ENCODE measurements around the gene ACTL9.

ACTL9 gene

DNA sequence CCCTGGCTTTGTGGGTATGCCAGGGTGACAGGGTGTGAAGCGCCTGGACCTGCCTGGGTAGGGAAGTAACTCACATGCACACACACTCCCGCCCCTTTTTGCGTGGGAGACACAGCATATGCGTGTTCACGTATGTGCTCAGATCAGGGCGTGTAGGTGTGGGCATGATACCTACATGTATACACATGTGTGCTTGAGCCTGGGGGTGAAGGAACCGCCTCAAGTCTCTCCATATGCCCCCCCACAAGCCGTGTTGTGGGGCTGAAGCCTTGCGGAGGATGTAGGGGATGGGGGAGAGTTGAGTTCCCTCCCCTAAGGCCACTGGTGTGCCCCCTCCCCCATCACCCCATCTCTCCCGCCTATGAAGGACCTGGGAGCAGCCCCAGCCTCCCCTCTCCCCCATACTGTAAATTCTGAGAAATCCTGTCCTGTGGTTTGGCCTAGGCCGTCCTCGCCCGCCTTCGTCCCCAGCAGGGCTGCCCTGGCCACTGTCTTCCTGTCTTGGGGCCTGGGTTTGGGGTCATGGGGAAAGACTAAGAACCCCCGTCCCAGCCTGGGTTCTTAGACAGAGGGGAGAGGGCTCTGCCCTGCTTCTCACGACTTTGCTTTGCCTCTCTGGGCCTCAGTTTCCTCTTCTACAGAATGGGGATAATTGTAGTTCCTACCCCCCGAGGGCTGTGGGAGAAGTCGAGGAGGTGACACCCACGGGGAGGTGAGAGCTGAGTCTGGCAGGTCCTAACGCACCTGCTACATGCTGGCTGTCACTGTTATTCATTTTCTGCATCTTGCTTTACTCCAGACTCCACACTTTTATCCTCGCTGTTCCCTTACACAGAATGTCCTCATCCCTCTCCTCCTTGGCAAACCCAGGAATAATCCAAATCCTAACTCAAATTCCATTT, 14.3 kb downstream of the ACTL9 start:
- 78% methylated on average over 19 of the region's 21 CpGs for WGBS
- Histone ChIP-seq H3K4me3 (ENCODE audit: low read length) (no peak overlapping the region), H3K4me1 (ENCODE audit: insufficient read depth, low read length) (no peaks in the 10 kb centered on the region), H3K9ac (ENCODE audit: low read depth, low read length) (no peak overlapping the region), H3K36me3 (ENCODE audit: insufficient read depth, low read length) (no peaks in the 10 kb centered on the region), H3K27ac (ENCODE audit: low read depth, low read length) (no peak overlapping the region), H3K9me3 (ENCODE audit: insufficient read depth, low read depth, low read length) (peaks cover 16% of the 10 kb centered on the region), H3K27me3 (ENCODE audit: insufficient read depth, low read length) (no peaks in the 10 kb centered on the region)

GRCh38 chr19:8682931-8683330, 15.7 kb downstream of the ACTL9 start:
- Histone ChIP-seq H3K4me3 (ENCODE audit: low read length) (no peak overlapping the region), H3K27ac (ENCODE audit: low read depth, low read length) (no peak overlapping the region), H3K27me3 (ENCODE audit: insufficient read depth, low read length) (no peaks in the 10 kb centered on the region), H3K4me1 (ENCODE audit: insufficient read depth, low read length) (no peaks in the 10 kb centered on the region), H3K36me3 (ENCODE audit: insufficient read depth, low read length) (no peaks in the 10 kb centered on the region), H3K9ac (ENCODE audit: low read depth, low read length) (no peak overlapping the region), H3K9me3 (ENCODE audit: insufficient read depth, low read depth, low read length) (peaks cover 13% of the 10 kb centered on the region)
- 76% methylated on average over 1 of the region's 1 CpG for WGBS

DNA sequence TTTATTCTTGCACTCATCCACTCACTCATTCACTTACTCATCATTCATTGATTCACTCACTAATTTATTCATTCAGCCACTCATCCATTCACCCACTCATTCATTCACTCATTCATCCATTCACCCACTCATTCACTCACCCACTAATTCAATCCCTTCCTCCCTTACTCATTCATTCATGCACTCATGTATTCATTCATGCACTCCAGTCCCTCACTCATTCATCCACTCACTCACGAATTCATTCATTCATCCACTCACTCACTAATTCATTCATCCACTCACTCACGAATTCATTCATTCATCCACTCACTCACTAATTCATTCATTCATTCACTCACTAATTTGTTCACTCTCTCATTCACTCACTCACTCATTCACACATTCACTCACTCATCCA, 16.1 kb downstream of the ACTL9 start:
- 52% methylated on average over 2 of the region's 2 CpGs for WGBS
- Histone ChIP-seq H3K4me3 (ENCODE audit: low read length) (no peak overlapping the region), H3K27ac (ENCODE audit: low read depth, low read length) (no peak overlapping the region), H3K27me3 (ENCODE audit: insufficient read depth, low read length) (no peaks in the 10 kb centered on the region), H3K9ac (ENCODE audit: low read depth, low read length) (no peak overlapping the region), H3K9me3 (ENCODE audit: insufficient read depth, low read depth, low read length) (peaks cover 16% of the 10 kb centered on the region), H3K4me1 (ENCODE audit: insufficient read depth, low read length) (no peaks in the 10 kb centered on the region), H3K36me3 (ENCODE audit: insufficient read depth, low read length) (no peaks in the 10 kb centered on the region)

DNA sequence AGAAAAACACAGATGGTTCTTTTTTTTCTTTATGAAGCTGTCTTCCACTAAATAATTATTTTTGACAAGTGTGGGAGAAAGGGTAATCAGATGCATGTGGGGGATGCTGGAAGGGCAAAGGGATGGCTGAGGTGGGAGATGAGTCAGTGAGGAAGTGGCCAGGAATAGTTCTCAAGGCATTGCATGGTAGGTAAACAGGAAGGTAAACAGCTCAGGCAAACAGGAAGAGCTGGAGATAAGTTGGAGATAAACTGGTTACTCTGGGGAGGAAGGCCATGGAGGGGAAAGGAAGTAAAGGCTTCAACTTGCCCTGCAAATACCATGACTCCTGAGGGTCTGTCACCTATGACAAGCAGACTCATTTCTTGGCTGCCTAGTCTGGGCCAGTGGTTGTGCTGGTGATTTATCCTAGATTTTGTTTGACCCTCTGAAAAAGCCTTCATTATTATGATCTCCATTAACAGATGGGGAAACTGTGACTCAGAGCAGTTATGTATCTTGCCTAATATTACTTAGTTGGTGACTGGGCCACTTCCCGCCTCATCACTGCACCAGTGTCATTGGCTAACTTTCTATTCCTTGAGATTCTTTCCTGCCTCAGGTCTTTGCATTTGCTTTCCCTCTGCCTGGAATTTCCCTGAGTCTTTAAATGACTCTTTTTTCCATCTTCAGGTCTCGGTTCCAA, 17.1 kb downstream of the ACTL9 start:
- Histone ChIP-seq H3K4me1 (ENCODE audit: insufficient read depth, low read length) (no peaks in the 10 kb centered on the region), H3K27me3 (ENCODE audit: insufficient read depth, low read length) (no peaks in the 10 kb centered on the region), H3K9me3 (ENCODE audit: insufficient read depth, low read depth, low read length) (peaks cover 25% of the 10 kb centered on the region), H3K27ac (ENCODE audit: low read depth, low read length) (no peak overlapping the region), H3K36me3 (ENCODE audit: insufficient read depth, low read length) (no peaks in the 10 kb centered on the region), H3K9ac (ENCODE audit: low read depth, low read length) (no peak overlapping the region), H3K4me3 (ENCODE audit: low read length) (no peak overlapping the region)
- 75% methylated on average over 2 of the region's 2 CpGs for WGBS

- 76% methylated on average over 4 of the region's 5 CpGs for WGBS
- peaks cover 28% of the 10 kb centered on the region for H3K9me3 ChIP-seq (ENCODE audit: insufficient read depth, low read depth, low read length)
- H3K27ac ChIP-seq (ENCODE audit: low read depth, low read length) = no peak overlapping the region
Observed at GRCh38 chr19:8680676-8681344, 17.8 kb downstream of the ACTL9 start.

DNA sequence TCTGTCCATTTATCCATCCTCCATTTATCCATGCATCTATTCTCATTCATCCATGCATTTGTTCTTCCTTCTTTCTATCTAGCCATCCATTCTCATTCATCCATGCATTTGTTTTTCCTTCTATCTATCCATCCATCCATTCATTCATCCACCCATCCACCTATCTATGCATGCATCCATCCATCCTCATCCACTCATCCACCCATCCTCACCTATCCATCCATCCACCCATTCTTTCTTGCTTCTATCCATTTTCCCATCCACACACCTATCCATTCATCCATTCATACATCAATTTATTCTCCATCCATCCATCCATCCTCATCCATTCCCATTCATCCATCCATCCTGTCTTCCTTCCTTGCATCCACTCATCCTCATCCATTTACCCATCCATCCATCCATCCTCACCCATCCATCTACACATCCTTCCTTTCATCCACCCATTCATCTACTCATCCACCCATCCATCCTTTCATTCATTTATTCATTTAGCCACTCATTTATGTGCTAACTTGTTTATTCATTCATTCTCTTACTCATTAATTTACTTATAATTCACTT, 20.3 kb downstream of the ACTL9 start:
- Histone ChIP-seq H3K9ac (ENCODE audit: low read depth, low read length) (no peak overlapping the region), H3K36me3 (ENCODE audit: insufficient read depth, low read length) (no peaks in the 10 kb centered on the region), H3K27me3 (ENCODE audit: insufficient read depth, low read length) (no peaks in the 10 kb centered on the region), H3K27ac (ENCODE audit: low read depth, low read length) (no peak overlapping the region), H3K4me1 (ENCODE audit: insufficient read depth, low read length) (no peaks in the 10 kb centered on the region), H3K9me3 (ENCODE audit: insufficient read depth, low read depth, low read length) (peaks cover 29% of the 10 kb centered on the region), H3K4me3 (ENCODE audit: low read length) (no peak overlapping the region)

More at GRCh38 chr19:8680676-8681344, 17.8 kb downstream of the ACTL9 start:
- H3K4me3 ChIP-seq (ENCODE audit: low read length) = no peak overlapping the region
- no peaks in the 10 kb centered on the region for H3K4me1 ChIP-seq (ENCODE audit: insufficient read depth, low read length)
- no peaks in the 10 kb centered on the region for H3K27me3 ChIP-seq (ENCODE audit: insufficient read depth, low read length)
- H3K9ac ChIP-seq (ENCODE audit: low read depth, low read length) = no peak overlapping the region
- H3K36me3 ChIP-seq (ENCODE audit: insufficient read depth, low read length) = no peaks in the 10 kb centered on the region

DNA sequence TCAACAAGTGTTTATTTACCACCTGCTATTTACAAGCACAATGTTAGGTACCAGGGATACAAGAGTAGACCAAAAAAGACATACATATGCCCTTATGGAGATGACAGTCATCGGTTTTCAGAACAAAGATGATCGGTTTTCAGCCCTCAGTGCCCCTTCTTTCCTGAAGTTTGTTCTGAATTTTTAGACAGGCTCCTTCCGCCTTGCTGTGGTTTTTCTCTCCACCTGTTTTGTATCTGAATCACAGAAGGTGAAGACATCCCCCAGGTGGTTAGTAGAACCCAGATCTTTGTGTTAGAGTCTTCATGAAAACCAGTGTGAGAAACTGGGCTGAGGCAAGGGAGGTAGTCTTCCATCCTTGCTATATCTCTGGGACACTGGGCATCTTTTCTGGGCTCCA, 23.5 kb downstream of the ACTL9 start:
- H3K9ac ChIP-seq (ENCODE audit: low read depth, low read length) = no peak overlapping the region
- H3K4me3 ChIP-seq (ENCODE audit: low read length) = no peak overlapping the region
- H3K9me3 ChIP-seq (ENCODE audit: insufficient read depth, low read depth, low read length) = peaks cover 23% of the 10 kb centered on the region
- H3K4me1 ChIP-seq (ENCODE audit: insufficient read depth, low read length) = no peaks in the 10 kb centered on the region
- H3K36me3 ChIP-seq (ENCODE audit: insufficient read depth, low read length) = no peaks in the 10 kb centered on the region
- H3K27me3 ChIP-seq (ENCODE audit: insufficient read depth, low read length) = no peaks in the 10 kb centered on the region
- 81% methylated on average over 3 of the region's 3 CpGs for WGBS
- no peak overlapping the region for H3K27ac ChIP-seq (ENCODE audit: low read depth, low read length)

GRCh38 chr19:8673276-8673891, 25.2 kb downstream of the ACTL9 start:
- H3K4me1 ChIP-seq (ENCODE audit: insufficient read depth, low read length) = no peaks in the 10 kb centered on the region
- 86% methylated on average over 6 of the region's 6 CpGs for WGBS

GRCh38 chr19:8666814-8667405, 31.7 kb downstream of the ACTL9 start:
- Histone ChIP-seq H3K4me3 (ENCODE audit: low read length) (no peak overlapping the region), H3K36me3 (ENCODE audit: insufficient read depth, low read length) (no peaks in the 10 kb centered on the region), H3K9ac (ENCODE audit: low read depth, low read length) (no peak overlapping the region), H3K4me1 (ENCODE audit: insufficient read depth, low read length) (no peaks in the 10 kb centered on the region), H3K27ac (ENCODE audit: low read depth, low read length) (no peak overlapping the region), H3K27me3 (ENCODE audit: insufficient read depth, low read length) (no peaks in the 10 kb centered on the region), H3K9me3 (ENCODE audit: insufficient read depth, low read depth, low read length) (peaks cover 4% of the 10 kb centered on the region; the same call in 1 of the 2 replicates)
- WGBS = 77% methylated on average over 9 of the region's 9 CpGs

More at GRCh38 chr19:8673276-8673891, 25.2 kb downstream of the ACTL9 start:
- Histone ChIP-seq H3K9me3 (ENCODE audit: insufficient read depth, low read depth, low read length) (peaks cover 20% of the 10 kb centered on the region), H3K4me3 (ENCODE audit: low read length) (no peak overlapping the region), H3K27ac (ENCODE audit: low read depth, low read length) (no peak overlapping the region), H3K9ac (ENCODE audit: low read depth, low read length) (no peak overlapping the region), H3K36me3 (ENCODE audit: insufficient read depth, low read length) (no peaks in the 10 kb centered on the region), H3K27me3 (ENCODE audit: insufficient read depth, low read length) (no peaks in the 10 kb centered on the region)

DNA sequence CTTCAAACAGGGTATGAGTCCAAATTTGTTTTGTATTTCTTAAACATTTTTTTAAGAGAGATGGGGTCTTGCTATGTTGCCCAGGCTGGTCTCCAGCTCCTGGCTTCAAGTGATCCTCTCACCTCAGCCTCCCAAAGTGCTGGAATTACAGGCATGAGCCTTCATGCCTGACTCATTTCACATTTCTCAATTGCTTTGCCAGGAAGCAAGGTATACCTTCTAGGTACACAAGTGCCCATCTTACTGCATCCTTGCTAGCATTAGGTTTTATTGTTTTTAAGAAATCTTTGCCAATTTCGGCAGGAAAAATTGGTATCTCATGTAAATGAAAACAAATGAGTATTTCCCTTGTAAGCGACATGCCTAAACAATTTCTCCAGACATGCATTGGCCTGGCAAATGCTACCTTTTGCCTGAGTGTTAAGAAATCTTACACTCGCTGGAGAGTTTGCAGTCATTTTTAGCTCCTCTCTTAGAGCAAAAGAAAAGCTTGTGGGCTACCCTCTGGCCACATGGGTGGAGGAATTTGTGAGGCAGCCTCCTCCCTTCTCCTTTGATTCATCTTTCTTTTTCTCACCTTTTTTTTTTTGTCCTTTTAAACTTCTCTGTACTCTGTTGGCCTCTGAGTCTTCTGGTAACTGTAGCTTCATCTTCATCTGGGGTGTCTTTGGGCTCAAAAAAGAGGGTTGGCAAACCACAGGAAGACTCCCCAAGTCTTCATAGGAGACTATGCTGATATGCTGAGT, 33.0 kb downstream of the ACTL9 start:
- peaks cover 4% of the 10 kb centered on the region; the same call in 1 of the 2 replicates for H3K9me3 ChIP-seq (ENCODE audit: insufficient read depth, low read depth, low read length)
- 90% methylated on average over 3 of the region's 3 CpGs for WGBS
- no peaks in the 10 kb centered on the region for H3K36me3 ChIP-seq (ENCODE audit: insufficient read depth, low read length)
- no peak overlapping the region for H3K9ac ChIP-seq (ENCODE audit: low read depth, low read length)
- H3K27me3 ChIP-seq (ENCODE audit: insufficient read depth, low read length) = no peaks in the 10 kb centered on the region
- H3K4me1 ChIP-seq (ENCODE audit: insufficient read depth, low read length) = no peaks in the 10 kb centered on the region
- no peak overlapping the region for H3K4me3 ChIP-seq (ENCODE audit: low read length)
- no peak overlapping the region for H3K27ac ChIP-seq (ENCODE audit: low read depth, low read length)

Data from HUES64 (cell line).